Adipose tissue (tissue), 3 donors: ENCODE measurements around the gene GOLGA2. TPM values are rescaled to one million over a fixed set of nuclear protein-coding genes. Genes with fewer than 3 reads are reported as not detected.

Source experiments
- H3K27ac ChIP-seq: one replicate; pipeline ENCODE4 v1.5.1; 2013; ENCODE audit warnings: low read depth, low read length
- WGBS, 3 donors: extraction: QIAGEN DNeasy Blood & Tissue Kit; methylation state at CpG; one replicate each; pipeline ENCODE4 v1.1.7; 2013; 5-methylcytosine and 5-hydroxymethylcytosine counted together
- polyA plus RNA-seq, 3 donors: library from polyadenylated mRNA; stranded (reverse); fragments of 200-250 nt; gene quantifications; one replicate each; pipeline ENCODE4 v1.2.3, GENCODE V29; 2013
- donor health status: healthy with polysubstance abuse.
- donor health status: Bipolar disorder and iron deficiency.
- donor health status: healthy.

The GOLGA2 gene
- polyA plus RNA-seq, 3 donors: 39.4 to 118 (median 52.6) TPM

GRCh38 chr9:128266868-128267590, 8.8 kb downstream of the GOLGA2 start:
- WGBS, 3 donors: 88 to 96% (median 93%) methylated on average over 15 of the region's 15 CpGs

GRCh38 chr9:128265348-128265847, 10.4 kb downstream of the GOLGA2 start:
- 81 to 92% (median 87%) methylated on average over 10 of the region's 10 CpGs for WGBS, 3 donors
- no peak overlapping the region for H3K27ac ChIP-seq

More at GRCh38 chr9:128266868-128267590, 8.8 kb downstream of the GOLGA2 start:
- no peak overlapping the region for H3K27ac ChIP-seq

GRCh38 chr9:128262687-128263086, 13.1 kb downstream of the GOLGA2 start:
- WGBS, 3 donors: 77 to 81% (median 79%) methylated on average over 4 of the region's 4 CpGs
- H3K27ac ChIP-seq: no peak overlapping the region

- 97 to 99% (median 97%) methylated on average over 16 to 17 of the region's 17 CpGs for WGBS, 3 donors
- H3K27ac ChIP-seq: no peak overlapping the region
Observed at GRCh38 chr9:128260340-128260739, 15.5 kb downstream of the GOLGA2 start.

GRCh38 chr9:128259156-128259555, 16.7 kb downstream of the GOLGA2 start:
- 84 to 95% (median 86%) methylated on average over 9 of the region's 9 CpGs for WGBS, 3 donors
- H3K27ac ChIP-seq: no peak overlapping the region

- WGBS, 3 donors: 85 to 98% (median 89%) methylated on average over 5 of the region's 6 CpGs
- H3K27ac ChIP-seq: no peak overlapping the region
Observed at GRCh38 chr9:128258326-128258725, 17.5 kb downstream of the GOLGA2 start.

- H3K27ac ChIP-seq: no peak overlapping the region
- 89 to 93% (median 93%) methylated on average over 11 of the region's 11 CpGs for WGBS, 3 donors
Observed at GRCh38 chr9:128257907-128258306, 17.9 kb downstream of the GOLGA2 start.

- WGBS, 3 donors: 79 to 86% (median 86%) methylated on average over 23 of the region's 23 CpGs
- H3K27ac ChIP-seq: no peak overlapping the region
Observed at GRCh38 chr9:128257086-128257825, 18.6 kb downstream of the GOLGA2 start.

GRCh38 chr9:128254855-128255759, 20.7 kb downstream of the GOLGA2 start:
- WGBS, 3 donors: 64 to 69% (median 67%) methylated on average over 18 of the region's 18 CpGs
- no peak overlapping the region for H3K27ac ChIP-seq

- 83 to 87% (median 85%) methylated on average over 16 to 20 of the region's 20 CpGs for WGBS, 3 donors
- H3K27ac ChIP-seq: no peak overlapping the region
Observed at GRCh38 chr9:128254362-128254761, 21.4 kb downstream of the GOLGA2 start.

- 83 to 94% (median 89%) methylated on average over 7 of the region's 7 CpGs for WGBS, 3 donors
- no peak overlapping the region for H3K27ac ChIP-seq
Observed at GRCh38 chr9:128253991-128254346, 21.8 kb downstream of the GOLGA2 start.

GRCh38 chr9:128253140-128253990, 22.4 kb downstream of the GOLGA2 start:
- H3K27ac ChIP-seq: no peak overlapping the region
- WGBS, 3 donors: 86 to 92% (median 90%) methylated on average over 30 to 31 of the region's 31 CpGs

- WGBS, 3 donors: 92 to 93% (median 92%) methylated on average over 25 of the region's 25 CpGs
- H3K27ac ChIP-seq: no peak overlapping the region
Observed at GRCh38 chr9:128252317-128253139, 23.3 kb downstream of the GOLGA2 start.

- WGBS, 3 donors: 61 to 92% (median 76%) methylated on average over 3 of the region's 3 CpGs
Observed at GRCh38 chr9:128251732-128252100, 24.1 kb downstream of the GOLGA2 start.

GRCh38 chr9:128250839-128251731, 24.7 kb downstream of the GOLGA2 start:
- 40 to 44% (median 43%) methylated on average over 40 to 43 of the region's 43 CpGs for WGBS, 3 donors

More at GRCh38 chr9:128251732-128252100, 24.1 kb downstream of the GOLGA2 start:
- H3K27ac ChIP-seq: no peak overlapping the region

More at GRCh38 chr9:128250839-128251731, 24.7 kb downstream of the GOLGA2 start:
- H3K27ac ChIP-seq: no peak overlapping the region
